Activated naive CD8-positive, alpha-beta T cell treated with anti-CD3 and anti-CD28 coated beads, Interleukin-2, amount 50 U/mL, for 24 hours (primary cell): ENCODE data around the gene SEC22C.
A peak's percentile ranks its signal among the peaks of the same experiment; 100 is the strongest.
"Not testable (repeated sequence)": the region's sequence is repeated elsewhere in the genome, so short reads cannot be mapped to it uniquely, and the experiment has no call there.

Experiments used
- ATAC-seq: fragments of 150-1000 bp; cut with Tn5 transposase; one replicate; pipeline ENCODE4 v1.10.0; 2021
- DNase-seq: peaks from one replicate; pipeline ENCODE4 v3.0.0; 2021
- H3K27ac Mint-ChIP-seq: one replicate; pipeline ENCODE4 v1.8.0; 2021; ENCODE audit warnings: mild to moderate bottlenecking, mixed read lengths
- H3K27me3 Mint-ChIP-seq: one replicate; pipeline ENCODE4 v1.8.0; 2021; ENCODE audit warnings: mixed read lengths
- H3K36me3 Mint-ChIP-seq: one replicate; pipeline ENCODE4 v1.8.0; 2021; ENCODE audit warnings: low read depth, mixed read lengths
- H3K4me1 Mint-ChIP-seq: one replicate; pipeline ENCODE4 v1.8.0; 2021; ENCODE audit warnings: mixed read lengths
- H3K4me3 Mint-ChIP-seq: one replicate; pipeline ENCODE4 v1.8.0; 2021; ENCODE audit warnings: mild to moderate bottlenecking, moderate library complexity, mixed read lengths
- H3K9me3 Mint-ChIP-seq: one replicate; pipeline ENCODE4 v1.8.0; 2021; ENCODE audit warnings: mixed read lengths

SEC22C gene

GRCh38 chr3:42593635-42594034, 11.9 kb upstream of the SEC22C start:
- no peaks in the 10 kb centered on the region for H3K27me3 Mint-ChIP-seq
- H3K9me3 Mint-ChIP-seq, result no peaks in the 10 kb centered on the region
- peaks cover 43% of the 10 kb centered on the region for H3K4me1 Mint-ChIP-seq
- no peak for ATAC-seq
- H3K27ac Mint-ChIP-seq, result peak overlapping the region; percentile 43
- DNase-seq, result no peak
- H3K4me3 Mint-ChIP-seq, result peak overlapping the region; percentile 29
- peaks cover 48% of the 10 kb centered on the region for H3K36me3 Mint-ChIP-seq

DNA sequence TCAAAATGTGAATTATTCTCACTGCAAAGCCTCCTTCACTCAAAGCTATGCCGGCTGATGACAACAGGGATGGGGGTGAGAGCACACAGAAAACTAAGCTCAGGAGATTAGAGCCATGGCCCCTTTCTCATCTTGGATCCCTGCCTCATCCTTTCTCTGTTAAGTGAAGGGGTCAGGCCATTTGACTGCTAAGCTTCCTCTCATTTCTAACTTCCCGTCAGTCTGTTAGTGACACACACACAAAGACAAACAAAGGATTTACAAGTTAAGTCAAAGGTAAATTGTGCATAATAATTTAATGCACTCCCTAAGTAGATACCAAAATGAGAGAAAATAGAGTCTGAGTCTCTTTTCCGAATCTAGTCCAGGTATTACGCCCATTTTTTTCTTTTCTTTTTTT, 10.0 kb upstream of the SEC22C start:
- Mint-ChIP-seq H3K36me3 (peaks cover 40% of the 10 kb centered on the region), H3K4me1 (peaks cover 42% of the 10 kb centered on the region), H3K27ac (peak overlapping the region; percentile 94), H3K4me3 (peak overlapping the region; percentile 93), H3K9me3 (no peaks in the 10 kb centered on the region), H3K27me3 (no peaks in the 10 kb centered on the region)
- no peak for ATAC-seq
- no peak for DNase-seq

- peaks cover 34% of the 10 kb centered on the region for H3K36me3 Mint-ChIP-seq
- H3K27ac Mint-ChIP-seq, result peak overlapping the region; percentile 94
- peak overlapping the region; percentile 93 for H3K4me3 Mint-ChIP-seq
- H3K27me3 Mint-ChIP-seq, result no peaks in the 10 kb centered on the region
- H3K4me1 Mint-ChIP-seq, result peaks cover 46% of the 10 kb centered on the region
- ATAC-seq (no peak), DNase-seq (peak; percentile 16)
- no peaks in the 10 kb centered on the region for H3K9me3 Mint-ChIP-seq
These were observed 9.4 kb upstream of the SEC22C start for GRCh38 chr3:42590989-42591756.

GRCh38 chr3:42589382-42590109, 7.8 kb upstream of the SEC22C start:
- H3K4me3 Mint-ChIP-seq, result peak overlapping the region; percentile 93
- H3K4me1 Mint-ChIP-seq, result peaks cover 49% of the 10 kb centered on the region
- no peak for ATAC-seq
- no peak for DNase-seq
- H3K27me3 Mint-ChIP-seq, result no peaks in the 10 kb centered on the region
- H3K27ac Mint-ChIP-seq, result no peak overlapping the region
- peaks cover 32% of the 10 kb centered on the region for H3K36me3 Mint-ChIP-seq
- H3K9me3 Mint-ChIP-seq, result no peaks in the 10 kb centered on the region

DNA sequence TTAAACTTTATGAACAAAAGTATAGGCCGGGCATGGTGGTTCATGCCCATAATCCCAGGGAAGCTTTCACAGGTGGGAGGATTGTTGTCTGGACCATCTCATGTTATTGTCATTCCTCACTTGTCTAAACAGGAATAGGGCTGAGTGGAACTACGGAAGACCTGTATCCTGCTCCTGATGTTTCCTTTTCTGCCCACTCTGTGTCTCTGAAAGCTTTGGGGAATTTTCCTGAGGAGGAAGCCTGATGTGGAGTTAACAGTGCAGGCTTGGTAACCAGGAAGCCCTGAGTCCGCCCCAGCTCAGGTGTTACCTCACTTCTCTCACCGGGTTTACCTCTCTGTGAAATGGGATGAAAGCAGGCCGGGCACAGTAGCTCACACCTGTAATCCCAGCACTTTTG, 6.9 kb upstream of the SEC22C start:
- no peaks in the 10 kb centered on the region for H3K27me3 Mint-ChIP-seq
- DNase-seq (no peak), ATAC-seq (no peak)
- H3K9me3 Mint-ChIP-seq, result no peaks in the 10 kb centered on the region
- no peak overlapping the region for H3K27ac Mint-ChIP-seq
- peaks cover 24% of the 10 kb centered on the region for H3K36me3 Mint-ChIP-seq
- H3K4me3 Mint-ChIP-seq, result no peak overlapping the region
- peaks cover 42% of the 10 kb centered on the region for H3K4me1 Mint-ChIP-seq

- Mint-ChIP-seq H3K9me3 (no peaks in the 10 kb centered on the region), H3K4me3 (peak overlapping the region; percentile 88), H3K36me3 (peaks cover 11% of the 10 kb centered on the region), H3K27me3 (no peaks in the 10 kb centered on the region), H3K4me1 (peaks cover 42% of the 10 kb centered on the region), H3K27ac (peak overlapping the region; percentile 90)
- DNase-seq (no peak), ATAC-seq (no peak)
These were observed 805 bp upstream of the SEC22C start for GRCh38 chr3:42582474-42583070.

DNA sequence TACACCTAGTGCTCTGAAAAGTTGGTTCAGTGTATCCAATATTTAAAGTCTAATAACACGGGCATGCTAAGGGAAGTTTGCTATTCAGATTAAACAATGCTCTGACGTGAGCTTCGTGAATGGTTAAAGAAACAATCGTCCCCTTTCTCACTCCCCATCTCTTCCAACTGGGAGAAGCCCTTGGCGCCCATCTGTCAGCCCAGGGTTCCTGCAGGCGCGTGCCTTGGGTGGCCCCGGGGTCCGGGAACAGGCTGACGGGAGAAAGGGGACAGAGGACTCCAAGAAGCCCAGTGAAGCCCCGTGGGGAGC, 413 bp downstream of the SEC22C start:
- Mint-ChIP-seq H3K4me1 (peaks cover 37% of the 10 kb centered on the region), H3K4me3 (peak overlapping the region; percentile 88), H3K36me3 (peaks cover 14% of the 10 kb centered on the region), H3K9me3 (no peaks in the 10 kb centered on the region), H3K27me3 (no peaks in the 10 kb centered on the region), H3K27ac (peak overlapping the region; percentile 28)
- no peak for DNase-seq
- no peak for ATAC-seq

DNA sequence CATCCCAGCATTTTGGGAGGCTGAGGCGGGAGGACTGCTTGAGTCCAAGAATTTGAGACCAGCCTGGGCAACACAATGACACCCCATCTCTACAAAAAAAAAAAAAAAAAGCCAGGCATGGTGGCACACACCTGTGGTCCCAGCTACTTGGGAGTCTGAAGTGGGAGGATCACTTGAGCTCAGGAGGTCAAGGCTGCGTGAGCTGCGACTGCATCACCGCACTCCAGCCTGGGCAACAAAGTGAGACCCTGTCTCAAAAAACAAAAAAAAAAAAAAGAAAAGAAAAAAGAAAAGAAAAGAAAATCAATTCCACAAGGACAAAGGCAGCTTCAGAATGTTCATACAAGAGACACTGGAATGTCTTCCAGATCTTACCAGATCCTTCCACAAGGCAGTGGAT, 2.4 kb downstream of the SEC22C start:
- peaks cover 28% of the 10 kb centered on the region for H3K36me3 Mint-ChIP-seq
- peaks cover 34% of the 10 kb centered on the region for H3K4me1 Mint-ChIP-seq
- not testable (repeated sequence) for H3K27me3 Mint-ChIP-seq, H3K4me3 Mint-ChIP-seq, ATAC-seq, H3K9me3 Mint-ChIP-seq, H3K27ac Mint-ChIP-seq, DNase-seq

GRCh38 chr3:42578054-42578453, 3.7 kb downstream of the SEC22C start:
- no peaks in the 10 kb centered on the region for H3K27me3 Mint-ChIP-seq
- H3K36me3 Mint-ChIP-seq, result peaks cover 37% of the 10 kb centered on the region
- no peak overlapping the region for H3K4me3 Mint-ChIP-seq
- DNase-seq, result no peak
- H3K4me1 Mint-ChIP-seq, result peaks cover 32% of the 10 kb centered on the region
- no peak for ATAC-seq
- peaks cover 7% of the 10 kb centered on the region for H3K9me3 Mint-ChIP-seq
- no peak overlapping the region for H3K27ac Mint-ChIP-seq

- no peak for ATAC-seq
- no peak for DNase-seq
- no peak overlapping the region for H3K27ac Mint-ChIP-seq
- H3K36me3 Mint-ChIP-seq, result peaks cover 48% of the 10 kb centered on the region
- no peak overlapping the region for H3K4me3 Mint-ChIP-seq
- H3K9me3 Mint-ChIP-seq, result peaks cover 7% of the 10 kb centered on the region
- H3K4me1 Mint-ChIP-seq, result peaks cover 15% of the 10 kb centered on the region
- H3K27me3 Mint-ChIP-seq, result no peaks in the 10 kb centered on the region
These were observed 6.5 kb downstream of the SEC22C start for GRCh38 chr3:42575137-42575741.

GRCh38 chr3:42572278-42572677, 9.5 kb downstream of the SEC22C start:
- DNase-seq, result no peak
- Mint-ChIP-seq H3K4me1 (peaks cover 4% of the 10 kb centered on the region), H3K36me3 (peaks cover 51% of the 10 kb centered on the region), H3K9me3 (peaks cover 7% of the 10 kb centered on the region), H3K27ac (no peak overlapping the region), H3K27me3 (no peaks in the 10 kb centered on the region), H3K4me3 (no peak overlapping the region)
- peak; percentile 75 for ATAC-seq

DNA sequence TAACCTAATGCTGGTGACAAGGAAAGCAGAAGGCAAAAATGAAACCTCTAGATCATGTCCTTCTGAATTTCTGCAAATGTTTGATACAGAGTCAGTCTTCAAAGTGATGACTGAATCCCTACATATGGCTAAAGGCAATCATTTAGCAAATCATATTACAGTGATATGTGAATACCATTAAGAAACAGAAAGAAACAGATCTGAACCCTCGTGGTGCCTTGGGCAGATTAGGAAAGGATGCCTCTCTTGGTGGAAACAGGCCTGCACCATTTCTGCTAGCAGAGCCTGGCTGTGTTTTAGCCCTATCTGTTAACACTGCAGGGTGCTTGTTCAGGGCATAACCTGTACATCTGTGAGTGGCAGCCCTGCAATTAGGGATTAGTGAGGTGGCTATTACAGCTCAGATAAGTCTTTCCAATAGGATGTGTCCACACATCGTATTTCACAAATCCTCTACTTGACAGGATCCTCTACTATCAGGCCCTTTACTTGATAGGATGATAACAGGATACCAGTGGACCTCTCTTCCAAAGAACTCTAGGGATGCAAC, 12.1 kb downstream of the SEC22C start:
- Mint-ChIP-seq H3K27ac (no peak overlapping the region), H3K4me3 (no peak overlapping the region), H3K4me1 (peaks cover 4% of the 10 kb centered on the region), H3K9me3 (no peaks in the 10 kb centered on the region), H3K27me3 (no peaks in the 10 kb centered on the region), H3K36me3 (peaks cover 45% of the 10 kb centered on the region)
- DNase-seq (no peak), ATAC-seq (no peak)

GRCh38 chr3:42562047-42562907, 19.5 kb downstream of the SEC22C start:
- DNase-seq (no peak), ATAC-seq (no peak)
- H3K4me1 Mint-ChIP-seq, result peaks cover 7% of the 10 kb centered on the region
- H3K9me3 Mint-ChIP-seq, result no peaks in the 10 kb centered on the region
- no peaks in the 10 kb centered on the region for H3K27me3 Mint-ChIP-seq
- no peak overlapping the region for H3K4me3 Mint-ChIP-seq
- H3K36me3 Mint-ChIP-seq, result peaks cover 32% of the 10 kb centered on the region
- H3K27ac Mint-ChIP-seq, result peak overlapping the region; percentile 36

DNA sequence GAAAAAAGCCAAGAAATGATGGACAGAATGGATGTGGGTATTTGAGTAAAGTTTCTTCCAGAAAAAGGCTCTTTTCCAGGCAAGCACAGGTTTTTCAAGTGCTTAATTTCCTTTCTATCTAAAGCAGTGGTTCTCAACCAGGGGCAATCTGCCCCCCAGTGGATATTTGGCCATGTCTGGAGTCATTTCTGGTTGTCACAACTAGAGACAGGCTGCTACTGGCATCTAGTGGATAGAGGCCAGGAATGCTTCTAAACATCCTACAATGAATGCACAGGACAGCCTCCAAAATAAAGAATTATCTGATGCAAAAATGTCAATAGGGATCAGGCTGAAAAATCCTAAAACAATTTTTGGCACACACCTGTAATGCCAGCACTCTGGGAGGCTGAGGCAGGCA, 23.9 kb downstream of the SEC22C start:
- H3K9me3 Mint-ChIP-seq, result no peaks in the 10 kb centered on the region
- H3K4me3 Mint-ChIP-seq, result no peak overlapping the region
- H3K27me3 Mint-ChIP-seq, result no peaks in the 10 kb centered on the region
- ATAC-seq (no peak), DNase-seq (no peak)
- H3K4me1 Mint-ChIP-seq, result peaks cover 22% of the 10 kb centered on the region
- H3K27ac Mint-ChIP-seq, result no peak overlapping the region
- peaks cover 46% of the 10 kb centered on the region for H3K36me3 Mint-ChIP-seq
